ENCODE measurements around the gene STMND1.

Gene STMND1

GRCh38 chr6:17083397-17083796, 18.5 kb upstream of the STMND1 start:
- CTCF ChIA-PET: no interaction called here

GRCh38 chr6:17086469-17086868, 15.4 kb upstream of the STMND1 start:
- ChIA-PET POLR2A (interaction anchor here (0.9 kb wide), 1 partner anchor 324 kb away, joined by 3 read pairs; no protein-coding TSS in a partner anchor), CTCF (interaction anchor here (0.6 to 1.1 kb wide), 13 partner anchors 11 to 882 kb away, joined by 3 to 6 read pairs (median 3); no protein-coding TSS in a partner anchor)
- peak; percentile 72 for DNase-seq (ENCODE audit: extremely low spot score)
- TF ChIP-seq ELF4 (IDR thresholded peaks at IDR 0.05): no peak
- no peak for TF ChIP-seq FOXA1 (IDR thresholded peaks at IDR 0.05)
- no peak for TF ChIP-seq PKNOX1 (IDR thresholded peaks at IDR 0.05)
- no peak for TF ChIP-seq HDGF (IDR thresholded peaks at IDR 0.05; ENCODE audit: borderline replicate concordance)
- TF ChIP-seq SUZ12 (IDR thresholded peaks at IDR 0.05): no peak
- TF ChIP-seq BHLHE40 (IDR thresholded peaks at IDR 0.05; ENCODE audit: borderline replicate concordance): no peak
- no peak for TF ChIP-seq NFRKB (IDR thresholded peaks at IDR 0.05)
- no peak for TF ChIP-seq TARDBP (IDR thresholded peaks at IDR 0.05)
- TF ChIP-seq FOXM1 (IDR thresholded peaks at IDR 0.05; ENCODE audit: borderline replicate concordance): no peak
- TF ChIP-seq LEF1 (IDR thresholded peaks at IDR 0.05; ENCODE audit: borderline replicate concordance): no peak
- no peak for TF ChIP-seq ZNF384 (IDR thresholded peaks at IDR 0.05)

More at GRCh38 chr6:17083397-17083796, 18.5 kb upstream of the STMND1 start:
- TF ChIP-seq LEF1 (IDR thresholded peaks at IDR 0.05; ENCODE audit: borderline replicate concordance) (no peak), BHLHE40 (IDR thresholded peaks at IDR 0.05; ENCODE audit: borderline replicate concordance) (no peak), SP1 (IDR thresholded peaks at IDR 0.05) (no peak), NFRKB (IDR thresholded peaks at IDR 0.05) (no peak), ZNF384 (IDR thresholded peaks at IDR 0.05) (no peak), TARDBP (IDR thresholded peaks at IDR 0.05) (no peak), CTBP1 (IDR thresholded peaks at IDR 0.05; ENCODE audit: borderline replicate concordance) (no peak), L3MBTL2 (conservative IDR thresholded peaks at IDR 0.05) (no peak), SUZ12 (IDR thresholded peaks at IDR 0.05) (no peak), HDGF (IDR thresholded peaks at IDR 0.05; ENCODE audit: borderline replicate concordance) (no peak), PKNOX1 (IDR thresholded peaks at IDR 0.05) (no peak), ELF4 (IDR thresholded peaks at IDR 0.05) (no peak), FOXA1 (IDR thresholded peaks at IDR 0.05) (no peak), FOXK2 (IDR thresholded peaks at IDR 0.05) (no peak), FOXM1 (IDR thresholded peaks at IDR 0.05; ENCODE audit: borderline replicate concordance) (no peak), ARNT (IDR thresholded peaks at IDR 0.05) (no peak)
- POLR2A ChIA-PET: no interaction called here
- DNase-seq (ENCODE audit: extremely low spot score): no peak

- no peak for DNase-seq (ENCODE audit: extremely low spot score)
- ChIA-PET POLR2A (no interaction called here), CTCF (interaction anchor here (1.3 kb wide), 1 partner anchor 324 kb away, joined by 4 read pairs; no protein-coding TSS in a partner anchor)
- no peak for TF ChIP-seq FOXM1 (IDR thresholded peaks at IDR 0.05; ENCODE audit: borderline replicate concordance)
- TF ChIP-seq FOXA1 (IDR thresholded peaks at IDR 0.05): no peak
- TF ChIP-seq SUZ12 (IDR thresholded peaks at IDR 0.05): no peak
- TF ChIP-seq CTBP1 (IDR thresholded peaks at IDR 0.05; ENCODE audit: borderline replicate concordance): no peak
- TF ChIP-seq NFRKB (IDR thresholded peaks at IDR 0.05): no peak
- TF ChIP-seq BHLHE40 (IDR thresholded peaks at IDR 0.05; ENCODE audit: borderline replicate concordance): no peak
- no peak for TF ChIP-seq TARDBP (IDR thresholded peaks at IDR 0.05)
- TF ChIP-seq ARNT (IDR thresholded peaks at IDR 0.05): no peak
- TF ChIP-seq HDGF (IDR thresholded peaks at IDR 0.05; ENCODE audit: borderline replicate concordance): no peak
- TF ChIP-seq ELF4 (IDR thresholded peaks at IDR 0.05): no peak
- TF ChIP-seq PKNOX1 (IDR thresholded peaks at IDR 0.05): no peak
- TF ChIP-seq L3MBTL2 (conservative IDR thresholded peaks at IDR 0.05): no peak
- TF ChIP-seq LEF1 (IDR thresholded peaks at IDR 0.05; ENCODE audit: borderline replicate concordance): no peak
- TF ChIP-seq SP1 (IDR thresholded peaks at IDR 0.05): no peak
- no peak for TF ChIP-seq ZNF384 (IDR thresholded peaks at IDR 0.05)
- no peak for TF ChIP-seq FOXK2 (IDR thresholded peaks at IDR 0.05)
These were observed 13.7 kb upstream of the STMND1 start for GRCh38 chr6:17088091-17088611.

GRCh38 chr6:17091122-17091521, 10.7 kb upstream of the STMND1 start:
- TF ChIP-seq L3MBTL2 (conservative IDR thresholded peaks at IDR 0.05): no peak
- no peak for TF ChIP-seq SUZ12 (IDR thresholded peaks at IDR 0.05)
- no peak for TF ChIP-seq ZNF384 (IDR thresholded peaks at IDR 0.05)
- no peak for TF ChIP-seq ARNT (IDR thresholded peaks at IDR 0.05)
- no peak for TF ChIP-seq NFRKB (IDR thresholded peaks at IDR 0.05)
- no peak for TF ChIP-seq FOXK2 (IDR thresholded peaks at IDR 0.05)
- no peak for TF ChIP-seq SP1 (IDR thresholded peaks at IDR 0.05)
- no peak for TF ChIP-seq TARDBP (IDR thresholded peaks at IDR 0.05)
- no peak for TF ChIP-seq ELF4 (IDR thresholded peaks at IDR 0.05)
- no peak for TF ChIP-seq FOXM1 (IDR thresholded peaks at IDR 0.05; ENCODE audit: borderline replicate concordance)
- no peak for TF ChIP-seq HDGF (IDR thresholded peaks at IDR 0.05; ENCODE audit: borderline replicate concordance)
- no peak for TF ChIP-seq PKNOX1 (IDR thresholded peaks at IDR 0.05)
- TF ChIP-seq CTBP1 (IDR thresholded peaks at IDR 0.05; ENCODE audit: borderline replicate concordance): no peak
- no peak for TF ChIP-seq BHLHE40 (IDR thresholded peaks at IDR 0.05; ENCODE audit: borderline replicate concordance)
- TF ChIP-seq LEF1 (IDR thresholded peaks at IDR 0.05; ENCODE audit: borderline replicate concordance): no peak
- ChIA-PET CTCF (interaction anchor here (0.6 to 0.7 kb wide), 2 partner anchors 320 to 752 kb away, joined by 4 to 5 read pairs; no protein-coding TSS in a partner anchor), POLR2A (no interaction called here)
- no peak for DNase-seq (ENCODE audit: extremely low spot score)

- no peak for DNase-seq (ENCODE audit: extremely low spot score)
- ChIA-PET CTCF (interaction anchor here (0.6 kb wide), 1 partner anchor 99 kb away, joined by 3 read pairs; no protein-coding TSS in a partner anchor), POLR2A (no interaction called here)
- TF ChIP-seq FOXA1 (IDR thresholded peaks at IDR 0.05) (no peak), SP1 (IDR thresholded peaks at IDR 0.05) (no peak), ZNF384 (IDR thresholded peaks at IDR 0.05) (no peak), LEF1 (IDR thresholded peaks at IDR 0.05; ENCODE audit: borderline replicate concordance) (no peak), ELF4 (IDR thresholded peaks at IDR 0.05) (no peak), BHLHE40 (IDR thresholded peaks at IDR 0.05; ENCODE audit: borderline replicate concordance) (no peak)
These were observed 8.2 kb upstream of the STMND1 start for GRCh38 chr6:17093686-17094085.

Measured in HEK293T (cell line).